Measurements from ENCODE around the gene GDPD5. TPM values are rescaled to one million over a fixed set of nuclear protein-coding genes. Genes with fewer than 3 reads are reported as not detected.
A peak's percentile ranks its signal among the peaks of the same experiment; 100 is the strongest.

The GDPD5 gene
- total and polyA plus RNA-seq, 9 of the 15 experiments (the other 6 are each of a cell fraction or from before 2014, with no cell fraction given) = 0.32 to 27.3 (median 8.0) TPM

GRCh38 chr11:75532200-75533048, 6.7 kb upstream of the GDPD5 start (continued):
- no peak for TF ChIP-seq ZNF639 (CRISPR knock-in tag; conservative IDR thresholded peaks at IDR 0.05 in 1 of 2, IDR thresholded peaks at IDR 0.05 in 1 of 2)
- no peak for TF ChIP-seq ZNF140 (CRISPR knock-in tag; IDR thresholded peaks at IDR 0.05)
- TF ChIP-seq ZNF24 (IDR thresholded peaks at IDR 0.05) = peak; percentile 12; the same call in 1 of the 2 replicates
- TF ChIP-seq TOE1 (IDR thresholded peaks at IDR 0.05; ENCODE audit: borderline replicate concordance) = no peak
- no peak for TF ChIP-seq TOE1 (CRISPR knock-in tag; IDR thresholded peaks at IDR 0.05; ENCODE audit: borderline replicate concordance, low read depth)
- TF ChIP-seq FIP1L1 (IDR thresholded peaks at IDR 0.05; ENCODE audit: low read depth, low read length, poor library complexity, severe bottlenecking) = no peak
- TF ChIP-seq ZNF592 (IDR thresholded peaks at IDR 0.05) = peak; percentile 46; the same call in 1 of the 2 replicates
- 0 out of 4 replicates have a peak, but pooled peaks of 1 of the 2 experiments have one; percentile 15 for TF ChIP-seq MLLT1 (IDR thresholded peaks at IDR 0.05)
- no peak for TF ChIP-seq ETV5 (CRISPR knock-in tag; IDR thresholded peaks at IDR 0.05; ENCODE audit: low read depth)
